Muscle of back (tissue), 11 donors: ENCODE data around the gene FANCC. TPM values are rescaled to one million over a fixed set of nuclear protein-coding genes. Genes with fewer than 3 reads are reported as not detected.
"Not testable (repeated sequence)": the region's sequence is repeated elsewhere in the genome, so short reads cannot be mapped to it uniquely, and the experiment has no call there.

Experiments used
- DNase-seq, 3 donors: peaks; one replicate each; pipeline versions ENCODE4 v3.0.0 to v3.0.0-alpha.2; 2013
- polyA plus RNA-seq, 10 donors: library from polyadenylated mRNA; unstranded; fragments of 120-200 nt; gene quantifications; one replicate each; pipeline ENCODE4 v1.2.1, GENCODE V29; 2013; ENCODE audit not compliant: insufficient read length in 10 of 10

Gene FANCC
- polyA plus RNA-seq, 10 donors, result 10.6 to 18.9 (median 15.4) TPM

- DNase-seq, result no peak
These were observed 33.8 kb downstream of the FANCC start for GRCh38 chr9:95283673-95284072.

GRCh38 chr9:95282332-95282731 lies 35.2 kb downstream of the FANCC start:
- no peak for DNase-seq

- DNase-seq, result no peak
These were observed 36.8 kb downstream of the FANCC start for GRCh38 chr9:95280745-95281144.

- DNase-seq, result no peak
These were observed 40.0 kb downstream of the FANCC start for GRCh38 chr9:95277509-95277908.

GRCh38 chr9:95276395-95276954 lies 41.0 kb downstream of the FANCC start:
- DNase-seq, result no peak

- not testable (repeated sequence) for DNase-seq
These were observed 43.3 kb downstream of the FANCC start for GRCh38 chr9:95274160-95274559.

- DNase-seq, result no peak
These were observed 44.0 kb downstream of the FANCC start for GRCh38 chr9:95273369-95274022.

GRCh38 chr9:95272830-95273229 lies 44.7 kb downstream of the FANCC start:
- no peak for DNase-seq

- DNase-seq, result no peak
These were observed 46.7 kb downstream of the FANCC start for GRCh38 chr9:95270790-95271189.

GRCh38 chr9:95269803-95270773 lies 47.4 kb downstream of the FANCC start:
- not testable (repeated sequence) for DNase-seq

- peak in 2 of 3 donors; percentile 24 to 29 for DNase-seq
These were observed 48.8 kb downstream of the FANCC start for GRCh38 chr9:95268681-95269080.

- DNase-seq, result no peak
These were observed 50.9 kb downstream of the FANCC start for GRCh38 chr9:95266649-95267048.

- no peak for DNase-seq
These were observed 51.5 kb downstream of the FANCC start for GRCh38 chr9:95265960-95266359.

- DNase-seq, result peak in 2 of 3 donors; percentile 6 to 38
These were observed 52.4 kb downstream of the FANCC start for GRCh38 chr9:95264954-95265615.

GRCh38 chr9:95261890-95262289 lies 55.6 kb downstream of the FANCC start:
- no peak for DNase-seq

- peak in 2 of 3 donors; percentile 16 to 54 for DNase-seq
These were observed 66.9 kb downstream of the FANCC start for GRCh38 chr9:95250462-95251221.

- DNase-seq, result peak in 1 of 3 donors; percentile 21
These were observed 67.5 kb downstream of the FANCC start for GRCh38 chr9:95249986-95250385.

GRCh38 chr9:95246547-95246946 lies 71.0 kb downstream of the FANCC start:
- DNase-seq, result no peak

GRCh38 chr9:95242613-95243012 lies 74.9 kb downstream of the FANCC start:
- DNase-seq, result no peak

GRCh38 chr9:95239071-95239470 lies 78.4 kb downstream of the FANCC start:
- no peak for DNase-seq

- DNase-seq, result no peak
These were observed 80.2 kb downstream of the FANCC start for GRCh38 chr9:95237336-95237735.
